ENCODE measurements around the gene STYXL1.

- TF ChIP-seq, protein P1, sequence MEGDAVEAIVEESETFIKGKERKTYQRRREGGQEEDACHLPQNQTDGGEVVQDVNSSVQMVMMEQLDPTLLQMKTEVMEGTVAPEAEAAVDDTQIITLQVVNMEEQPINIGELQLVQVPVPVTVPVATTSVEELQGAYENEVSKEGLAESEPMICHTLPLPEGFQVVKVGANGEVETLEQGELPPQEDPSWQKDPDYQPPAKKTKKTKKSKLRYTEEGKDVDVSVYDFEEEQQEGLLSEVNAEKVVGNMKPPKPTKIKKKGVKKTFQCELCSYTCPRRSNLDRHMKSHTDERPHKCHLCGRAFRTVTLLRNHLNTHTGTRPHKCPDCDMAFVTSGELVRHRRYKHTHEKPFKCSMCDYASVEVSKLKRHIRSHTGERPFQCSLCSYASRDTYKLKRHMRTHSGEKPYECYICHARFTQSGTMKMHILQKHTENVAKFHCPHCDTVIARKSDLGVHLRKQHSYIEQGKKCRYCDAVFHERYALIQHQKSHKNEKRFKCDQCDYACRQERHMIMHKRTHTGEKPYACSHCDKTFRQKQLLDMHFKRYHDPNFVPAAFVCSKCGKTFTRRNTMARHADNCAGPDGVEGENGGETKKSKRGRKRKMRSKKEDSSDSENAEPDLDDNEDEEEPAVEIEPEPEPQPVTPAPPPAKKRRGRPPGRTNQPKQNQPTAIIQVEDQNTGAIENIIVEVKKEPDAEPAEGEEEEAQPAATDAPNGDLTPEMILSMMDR (IDR thresholded peaks at IDR 0.05), result no peak
- TF ChIP-seq POLR2A (IDR thresholded peaks at IDR 0.05), result no peak
These were observed 80.3 kb downstream of the STYXL1 start for GRCh38 chr7:75967487-75967997.
